ENCODE results near the gene FAM241B.

Gene FAM241B

DNA sequence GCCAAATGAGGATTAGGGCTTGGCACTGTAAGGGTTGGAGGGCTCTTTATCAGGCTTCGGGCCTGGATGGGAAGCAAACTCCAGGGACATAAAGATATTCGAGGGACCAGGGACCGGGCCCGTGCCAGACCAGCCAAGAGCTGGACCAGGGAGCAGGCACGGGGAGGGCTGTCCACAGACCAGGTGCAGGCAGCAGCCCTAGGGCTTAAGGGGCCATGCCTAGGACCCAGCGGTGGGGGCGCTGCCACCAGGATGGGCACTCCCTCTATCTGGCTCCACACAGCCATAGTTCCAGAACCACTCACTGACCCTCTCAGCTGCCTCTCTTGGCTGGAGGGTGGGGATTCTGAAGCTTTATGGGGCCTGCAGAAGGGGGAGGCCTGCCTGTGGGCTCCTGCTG lies 32.9 kb downstream of the FAM241B start:
- Histone ChIP-seq H3K4me1 (ENCODE audit: control insufficient read depth, insufficient read depth, low read length) (no peaks in the 10 kb centered on the region), H3K36me3 (ENCODE audit: control insufficient read depth in 2 of 2, insufficient read depth in 1 of 2, low read length in 2 of 2) (no peaks in the 10 kb centered on the region), H3K4me3 (ENCODE audit: low read depth, low read length) (no peak overlapping the region), H3K27ac (ENCODE audit: extremely low read depth, low read depth, low read length) (no peak overlapping the region), H3K9me3 (ENCODE audit: control insufficient read depth, insufficient read depth, low read depth, low read length) (no peaks in the 10 kb centered on the region)
- POLR2A ChIA-PET: no interaction called here
- TF ChIP-seq SCRT2 (tag by site-specific recombination; IDR thresholded peaks at IDR 0.05): no peak
- TF ChIP-seq TSHZ1 (tag by site-specific recombination; IDR thresholded peaks at IDR 0.05; ENCODE audit: borderline replicate concordance): no peak
- TF ChIP-seq ZNF664 (tag by site-specific recombination; IDR thresholded peaks at IDR 0.05): no peak
- no peak for TF ChIP-seq MYNN (tag by site-specific recombination; IDR thresholded peaks at IDR 0.05; ENCODE audit: borderline replicate concordance)
- TF ChIP-seq ZNF785 (tag by site-specific recombination; IDR thresholded peaks at IDR 0.05): no peak
- no peak for TF ChIP-seq ZNF488 (tag by site-specific recombination; IDR thresholded peaks at IDR 0.05)
- TF ChIP-seq ZNF146 (tag by site-specific recombination; IDR thresholded peaks at IDR 0.05): no peak
- TF ChIP-seq, protein P1, sequence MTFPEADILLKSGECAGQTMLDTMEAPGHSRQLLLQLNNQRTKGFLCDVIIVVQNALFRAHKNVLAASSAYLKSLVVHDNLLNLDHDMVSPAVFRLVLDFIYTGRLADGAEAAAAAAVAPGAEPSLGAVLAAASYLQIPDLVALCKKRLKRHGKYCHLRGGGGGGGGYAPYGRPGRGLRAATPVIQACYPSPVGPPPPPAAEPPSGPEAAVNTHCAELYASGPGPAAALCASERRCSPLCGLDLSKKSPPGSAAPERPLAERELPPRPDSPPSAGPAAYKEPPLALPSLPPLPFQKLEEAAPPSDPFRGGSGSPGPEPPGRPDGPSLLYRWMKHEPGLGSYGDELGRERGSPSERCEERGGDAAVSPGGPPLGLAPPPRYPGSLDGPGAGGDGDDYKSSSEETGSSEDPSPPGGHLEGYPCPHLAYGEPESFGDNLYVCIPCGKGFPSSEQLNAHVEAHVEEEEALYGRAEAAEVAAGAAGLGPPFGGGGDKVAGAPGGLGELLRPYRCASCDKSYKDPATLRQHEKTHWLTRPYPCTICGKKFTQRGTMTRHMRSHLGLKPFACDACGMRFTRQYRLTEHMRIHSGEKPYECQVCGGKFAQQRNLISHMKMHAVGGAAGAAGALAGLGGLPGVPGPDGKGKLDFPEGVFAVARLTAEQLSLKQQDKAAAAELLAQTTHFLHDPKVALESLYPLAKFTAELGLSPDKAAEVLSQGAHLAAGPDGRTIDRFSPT (tag by site-specific recombination; IDR thresholded peaks at IDR 0.05): no peak
- no peak for TF ChIP-seq ZNF24 (tag by site-specific recombination; IDR thresholded peaks at IDR 0.05)
- TF ChIP-seq KLF17 (tag by site-specific recombination; IDR thresholded peaks at IDR 0.05): no peak
- TF ChIP-seq GLI4 (tag by site-specific recombination; IDR thresholded peaks at IDR 0.05): no peak
- CTCF ChIA-PET: interaction anchor here (0.5 to 1.8 kb wide), 3 partner anchors 10 to 575 kb away, joined by 3 to 4 read pairs (median 3); no protein-coding TSS in a partner anchor

GRCh38 chr10:69663369-69663947 lies 33.4 kb downstream of the FAM241B start:
- Histone ChIP-seq H3K27ac (ENCODE audit: extremely low read depth, low read depth, low read length) (no peak overlapping the region), H3K4me3 (ENCODE audit: low read depth, low read length) (no peak overlapping the region), H3K4me1 (ENCODE audit: control insufficient read depth, insufficient read depth, low read length) (no peaks in the 10 kb centered on the region), H3K9me3 (ENCODE audit: control insufficient read depth, insufficient read depth, low read depth, low read length) (no peaks in the 10 kb centered on the region), H3K36me3 (ENCODE audit: control insufficient read depth in 2 of 2, insufficient read depth in 1 of 2, low read length in 2 of 2) (no peaks in the 10 kb centered on the region)
- ChIA-PET CTCF (interaction anchor here (0.5 to 1.8 kb wide), 8 partner anchors 11 to 576 kb away, joined by 3 to 8 read pairs (median 3); no protein-coding TSS in a partner anchor), POLR2A (no interaction called here)
- TF ChIP-seq ZFHX2 (tag by site-specific recombination; conservative IDR thresholded peaks at IDR 0.05) (no peak), ZNF132 (tag by site-specific recombination; IDR thresholded peaks at IDR 0.05; ENCODE audit: borderline replicate concordance) (no peak), ZFP37 (tag by site-specific recombination; IDR thresholded peaks at IDR 0.05) (no peak), ZNF513 (tag by site-specific recombination; IDR thresholded peaks at IDR 0.05) (no peak), ZNF677 (tag by site-specific recombination; IDR thresholded peaks at IDR 0.05) (no peak)
- TF ChIP-seq, protein P2, sequence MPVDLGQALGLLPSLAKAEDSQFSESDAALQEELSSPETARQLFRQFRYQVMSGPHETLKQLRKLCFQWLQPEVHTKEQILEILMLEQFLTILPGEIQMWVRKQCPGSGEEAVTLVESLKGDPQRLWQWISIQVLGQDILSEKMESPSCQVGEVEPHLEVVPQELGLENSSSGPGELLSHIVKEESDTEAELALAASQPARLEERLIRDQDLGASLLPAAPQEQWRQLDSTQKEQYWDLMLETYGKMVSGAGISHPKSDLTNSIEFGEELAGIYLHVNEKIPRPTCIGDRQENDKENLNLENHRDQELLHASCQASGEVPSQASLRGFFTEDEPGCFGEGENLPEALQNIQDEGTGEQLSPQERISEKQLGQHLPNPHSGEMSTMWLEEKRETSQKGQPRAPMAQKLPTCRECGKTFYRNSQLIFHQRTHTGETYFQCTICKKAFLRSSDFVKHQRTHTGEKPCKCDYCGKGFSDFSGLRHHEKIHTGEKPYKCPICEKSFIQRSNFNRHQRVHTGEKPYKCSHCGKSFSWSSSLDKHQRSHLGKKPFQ (tag by site-specific recombination; IDR thresholded peaks at IDR 0.05): no peak
- TF ChIP-seq, protein P3, sequence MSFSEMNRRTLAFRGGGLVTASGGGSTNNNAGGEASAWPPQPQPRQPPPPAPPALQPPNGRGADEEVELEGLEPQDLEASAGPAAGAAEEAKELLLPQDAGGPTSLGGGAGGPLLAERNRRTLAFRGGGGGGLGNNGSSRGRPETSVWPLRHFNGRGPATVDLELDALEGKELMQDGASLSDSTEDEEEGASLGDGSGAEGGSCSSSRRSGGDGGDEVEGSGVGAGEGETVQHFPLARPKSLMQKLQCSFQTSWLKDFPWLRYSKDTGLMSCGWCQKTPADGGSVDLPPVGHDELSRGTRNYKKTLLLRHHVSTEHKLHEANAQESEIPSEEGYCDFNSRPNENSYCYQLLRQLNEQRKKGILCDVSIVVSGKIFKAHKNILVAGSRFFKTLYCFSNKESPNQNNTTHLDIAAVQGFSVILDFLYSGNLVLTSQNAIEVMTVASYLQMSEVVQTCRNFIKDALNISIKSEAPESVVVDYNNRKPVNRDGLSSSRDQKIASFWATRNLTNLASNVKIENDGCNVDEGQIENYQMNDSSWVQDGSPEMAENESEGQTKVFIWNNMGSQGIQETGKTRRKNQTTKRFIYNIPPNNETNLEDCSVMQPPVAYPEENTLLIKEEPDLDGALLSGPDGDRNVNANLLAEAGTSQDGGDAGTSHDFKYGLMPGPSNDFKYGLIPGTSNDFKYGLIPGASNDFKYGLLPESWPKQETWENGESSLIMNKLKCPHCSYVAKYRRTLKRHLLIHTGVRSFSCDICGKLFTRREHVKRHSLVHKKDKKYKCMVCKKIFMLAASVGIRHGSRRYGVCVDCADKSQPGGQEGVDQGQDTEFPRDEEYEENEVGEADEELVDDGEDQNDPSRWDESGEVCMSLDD (tag by site-specific recombination; IDR thresholded peaks at IDR 0.05): no peak
- TF ChIP-seq, protein P4, sequence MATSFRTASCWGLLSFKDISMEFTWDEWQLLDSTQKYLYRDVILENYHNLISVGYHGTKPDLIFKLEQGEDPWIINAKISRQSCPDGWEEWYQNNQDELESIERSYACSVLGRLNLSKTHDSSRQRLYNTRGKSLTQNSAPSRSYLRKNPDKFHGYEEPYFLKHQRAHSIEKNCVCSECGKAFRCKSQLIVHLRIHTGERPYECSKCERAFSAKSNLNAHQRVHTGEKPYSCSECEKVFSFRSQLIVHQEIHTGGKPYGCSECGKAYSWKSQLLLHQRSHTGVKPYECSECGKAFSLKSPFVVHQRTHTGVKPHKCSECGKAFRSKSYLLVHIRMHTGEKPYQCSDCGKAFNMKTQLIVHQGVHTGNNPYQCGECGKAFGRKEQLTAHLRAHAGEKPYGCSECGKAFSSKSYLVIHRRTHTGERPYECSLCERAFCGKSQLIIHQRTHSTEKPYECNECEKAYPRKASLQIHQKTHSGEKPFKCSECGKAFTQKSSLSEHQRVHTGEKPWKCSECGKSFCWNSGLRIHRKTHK (tag by site-specific recombination; IDR thresholded peaks at IDR 0.05): no peak
